GM19324 (cell line): Measurements from ENCODE around the gene SPATA45.

Experiments used
- ATAC-seq: cut with Tn5 transposase; IDR thresholded peaks from one replicate; pipeline ENCODE4 v1.9.1; 2021; ENCODE audit warnings: mild to moderate bottlenecking, moderate library complexity; ENCODE audit not compliant: unreplicated experiment, low FRiP score

SPATA45 gene

GRCh38 chr1:212833211-212834207 is 13.9 kb downstream of the SPATA45 start:
- peak; percentile 66 for ATAC-seq

- no peak for ATAC-seq
Observed at GRCh38 chr1:212828395-212828794, 19.1 kb downstream of the SPATA45 start.

GRCh38 chr1:212827831-212828278 is 19.6 kb downstream of the SPATA45 start:
- no peak for ATAC-seq

GRCh38 chr1:212827171-212827776 is 20.2 kb downstream of the SPATA45 start:
- no peak for ATAC-seq

- no peak for ATAC-seq
Observed at GRCh38 chr1:212825798-212826452, 21.5 kb downstream of the SPATA45 start.

- no peak for ATAC-seq
Observed at GRCh38 chr1:212824201-212824600, 23.2 kb downstream of the SPATA45 start.

- ATAC-seq, result no peak
Observed at GRCh38 chr1:212822956-212823355, 24.5 kb downstream of the SPATA45 start.

- no peak for ATAC-seq
Observed at GRCh38 chr1:212820969-212821368, 26.5 kb downstream of the SPATA45 start.

GRCh38 chr1:212819726-212820125 is 27.7 kb downstream of the SPATA45 start:
- ATAC-seq, result no peak

- no peak for ATAC-seq
Observed at GRCh38 chr1:212816567-212817278, 30.7 kb downstream of the SPATA45 start.

GRCh38 chr1:212814537-212815334 is 32.7 kb downstream of the SPATA45 start:
- no peak for ATAC-seq

GRCh38 chr1:212805767-212806166 is 41.7 kb downstream of the SPATA45 start:
- no peak for ATAC-seq

GRCh38 chr1:212797681-212798080 is 49.8 kb downstream of the SPATA45 start:
- no peak for ATAC-seq

GRCh38 chr1:212794561-212795014 is 52.9 kb downstream of the SPATA45 start:
- ATAC-seq, result peak; percentile 65

- no peak for ATAC-seq
Observed at GRCh38 chr1:212792396-212792908, 55.0 kb downstream of the SPATA45 start.

- ATAC-seq, result peak; percentile 83
Observed at GRCh38 chr1:212791676-212792395, 55.6 kb downstream of the SPATA45 start, which contains the start of the genes NSL1 and TATDN3. TSS of gene NSL1 (minus strand) at chr1:212791777. CDS start at chr1:212791763, 14 bp downstream. TSS of gene TATDN3 (plus strand) at chr1:212791894. CDS start at chr1:212791922, 28 bp downstream.

- ATAC-seq, result peak; percentile 33
Observed at GRCh38 chr1:212791261-212791675, 56.2 kb downstream of the SPATA45 start.

- no peak for ATAC-seq
Observed at GRCh38 chr1:212785871-212786270, 61.6 kb downstream of the SPATA45 start.
